ENCODE data around the gene RALGAPA2.

DNA sequence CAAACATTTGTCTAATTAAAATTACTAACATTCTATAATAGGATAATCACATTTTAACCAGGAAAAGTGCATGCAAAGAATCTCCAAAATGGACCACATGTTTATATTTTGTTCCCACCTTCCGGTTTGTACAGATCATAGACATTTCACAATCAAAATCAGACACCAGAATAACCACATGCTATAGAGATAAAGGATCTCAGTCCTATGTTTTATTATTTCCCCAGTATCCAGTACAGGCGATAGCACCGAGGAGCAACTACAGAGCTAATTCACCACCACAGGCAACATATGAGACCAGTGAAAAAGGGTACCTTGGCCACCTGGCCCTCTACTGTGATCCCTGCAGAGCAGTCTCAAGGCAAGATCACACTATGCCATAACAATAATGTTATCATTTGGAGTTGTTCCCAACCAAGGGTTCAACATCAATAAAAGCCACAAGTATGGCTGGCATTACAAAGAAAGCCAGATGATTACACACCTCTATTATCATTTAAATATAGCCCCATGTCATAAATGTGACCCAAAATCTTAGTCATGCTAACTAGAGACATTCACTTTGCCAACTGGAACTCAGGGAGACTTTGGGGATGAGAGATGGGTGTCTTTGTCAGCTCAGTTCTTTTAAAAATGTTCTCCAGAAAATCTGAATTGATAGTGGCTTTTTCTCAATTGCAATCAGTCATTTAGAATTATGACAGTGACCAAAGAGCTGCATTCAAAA is 46.7 kb downstream of the RALGAPA2 start:
- no peak for TF ChIP-seq REST (IDR thresholded peaks at IDR 0.05; ENCODE audit: low read depth)
- TF ChIP-seq POLR2AphosphoS5 (IDR thresholded peaks at IDR 0.05; ENCODE audit: low read depth, low read length), result no peak
- no peak for TF ChIP-seq CTCF (IDR thresholded peaks at IDR 0.05 in 2 of 3, conservative IDR thresholded peaks at IDR 0.05 in 1 of 3; ENCODE audit: borderline replicate concordance in 1 of 3, insufficient read depth in 1 of 3, low read depth in 2 of 3, low read length in 2 of 3)
- TF ChIP-seq SP1 (IDR thresholded peaks at IDR 0.05; ENCODE audit: low read depth), result no peak
- TF ChIP-seq, protein P1, sequence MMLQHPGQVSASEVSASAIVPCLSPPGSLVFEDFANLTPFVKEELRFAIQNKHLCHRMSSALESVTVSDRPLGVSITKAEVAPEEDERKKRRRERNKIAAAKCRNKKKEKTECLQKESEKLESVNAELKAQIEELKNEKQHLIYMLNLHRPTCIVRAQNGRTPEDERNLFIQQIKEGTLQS (IDR thresholded peaks at IDR 0.05), result no peak
- no peak for TF ChIP-seq EZH2 (IDR thresholded peaks at IDR 0.05)
- no peak for TF ChIP-seq POLR2A (IDR thresholded peaks at IDR 0.05; ENCODE audit: borderline replicate concordance, extremely low read depth, insufficient read depth, insufficient read length)
- no peak for TF ChIP-seq SIN3A (IDR thresholded peaks at IDR 0.05; ENCODE audit: low read depth)
- TF ChIP-seq YY1 (IDR thresholded peaks at IDR 0.05; ENCODE audit: extremely low read depth, insufficient replicate concordance, low read depth, low read length), result no peak
- no peak for TF ChIP-seq CEBPB (IDR thresholded peaks at IDR 0.05; ENCODE audit: low read depth)

Measured in HCT116 (cell line).